Mesodermal cell (in vitro differentiated cells): ENCODE results near the gene DNAJC16.

Source experiments
- H3K27ac ChIP-seq: 2 replicates; pipeline ENCODE4 v1.7.0; 2013; ENCODE audit warnings: mild to moderate bottlenecking, low read depth, low read length, moderate library complexity; ENCODE audit not compliant: severe bottlenecking
- H3K36me3 ChIP-seq: 2 replicates; pipeline ENCODE4 v1.7.1; 2013; ENCODE audit warnings: mild to moderate bottlenecking, low read length, moderate library complexity; ENCODE audit not compliant: control insufficient read depth, insufficient read depth
- H3K4me1 ChIP-seq: one replicate; pipeline ENCODE4 v1.7.1; 2013; ENCODE audit warnings: mild to moderate bottlenecking, low read length; ENCODE audit not compliant: insufficient read depth, control insufficient read depth, poor library complexity, severe bottlenecking
- H3K4me3 ChIP-seq: 2 replicates; pipeline ENCODE4 v1.7.0; 2013; ENCODE audit warnings: low read length, control low read depth, mild to moderate bottlenecking; ENCODE audit not compliant: insufficient read depth, poor library complexity, severe bottlenecking; ENCODE audit errors: extremely low read depth
- H3K9me3 ChIP-seq: 2 replicates; pipeline ENCODE4 v1.7.1; 2013; ENCODE audit warnings: mild to moderate bottlenecking, low read length, moderate library complexity; ENCODE audit not compliant: control insufficient read depth
- WGBS, 2 experiments: methylation state at CpG; one replicate each; pipeline ENCODE4 v1.1.5; 2013; ENCODE audit warnings: missing lambda C conversion rate in 2 of 2; ENCODE audit not compliant: insufficient coverage in 2 of 2; 5-methylcytosine and 5-hydroxymethylcytosine counted together

Gene DNAJC16

DNA sequence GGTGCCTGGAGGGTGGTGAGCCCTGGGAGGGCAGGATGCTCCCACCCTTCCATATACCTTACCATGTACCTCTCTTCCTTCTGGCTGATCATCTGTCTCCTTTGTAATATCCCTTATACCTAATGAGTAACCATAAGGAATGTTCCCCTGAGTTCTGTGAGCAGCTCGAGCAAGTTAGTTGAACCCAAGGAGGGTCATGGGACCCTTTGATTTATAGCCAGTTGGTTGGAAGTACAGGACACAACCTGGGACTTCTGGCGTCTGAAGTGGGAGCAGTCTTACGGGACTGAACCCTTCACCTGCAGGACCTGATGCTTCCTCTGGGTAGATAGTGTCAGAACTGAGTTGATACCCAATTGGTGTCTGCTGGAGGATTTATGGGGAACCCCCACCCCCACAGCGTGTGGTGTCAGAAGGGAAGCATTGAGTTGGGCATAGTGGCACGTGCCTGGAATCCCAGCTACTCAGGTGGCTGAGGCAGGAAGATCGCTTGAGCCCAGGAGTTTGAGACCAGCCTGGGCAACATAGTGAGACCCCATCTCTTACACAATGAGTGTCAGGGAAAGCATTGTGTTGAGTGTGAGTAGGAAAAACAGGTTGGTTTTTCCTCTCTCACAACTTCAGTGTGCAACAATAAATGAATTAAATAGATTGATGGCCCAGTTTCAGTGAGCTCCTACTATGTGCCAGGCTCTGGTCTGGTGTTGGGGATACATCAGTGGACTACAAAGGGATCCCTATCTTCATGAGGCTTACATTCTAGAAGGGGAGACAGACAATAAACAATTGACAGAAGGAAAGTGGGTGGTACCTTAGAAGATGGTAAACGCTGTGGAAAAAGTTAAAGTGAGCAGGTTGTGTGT, 16.0 kb downstream of the DNAJC16 start:
- no peaks in the 10 kb centered on the region for H3K4me1 ChIP-seq
- no peaks in the 10 kb centered on the region for H3K9me3 ChIP-seq
- WGBS, 2 experiments = 91 to 93% methylated on average over 4 of the region's 7 CpGs
- H3K27ac ChIP-seq = no peak overlapping the region
- peaks cover 64% of the 10 kb centered on the region for H3K36me3 ChIP-seq
- no peak overlapping the region for H3K4me3 ChIP-seq

- peaks cover 70% of the 10 kb centered on the region for H3K36me3 ChIP-seq
- 99 to 100% methylated on average over 5 of the region's 5 CpGs for WGBS, 2 experiments
- no peak overlapping the region for H3K27ac ChIP-seq
- H3K9me3 ChIP-seq = no peaks in the 10 kb centered on the region
- no peak overlapping the region for H3K4me3 ChIP-seq
- no peaks in the 10 kb centered on the region for H3K4me1 ChIP-seq
Measured at GRCh38 chr1:15543251-15543588, 16.6 kb downstream of the DNAJC16 start.

- H3K27ac ChIP-seq = no peak overlapping the region
- H3K36me3 ChIP-seq = peaks cover 69% of the 10 kb centered on the region
- H3K9me3 ChIP-seq = no peaks in the 10 kb centered on the region
- H3K4me1 ChIP-seq = no peaks in the 10 kb centered on the region
- no peak overlapping the region for H3K4me3 ChIP-seq
- WGBS, 2 experiments = 92 to 95% methylated on average over 7 to 10 of the region's 12 CpGs
Measured at GRCh38 chr1:15543589-15544568, 17.2 kb downstream of the DNAJC16 start.

- Histone ChIP-seq H3K27ac (no peak overlapping the region), H3K36me3 (peaks cover 72% of the 10 kb centered on the region), H3K4me1 (no peaks in the 10 kb centered on the region), H3K9me3 (no peaks in the 10 kb centered on the region), H3K4me3 (no peak overlapping the region)
- WGBS, 2 experiments = no CpG with 5 or more reads among the region's 2 CpGs
Measured at GRCh38 chr1:15546641-15547040, 20.0 kb downstream of the DNAJC16 start.

GRCh38 chr1:15550573-15550972, 23.9 kb downstream of the DNAJC16 start:
- Histone ChIP-seq H3K4me3 (no peak overlapping the region), H3K27ac (no peak overlapping the region), H3K4me1 (no peaks in the 10 kb centered on the region), H3K9me3 (no peaks in the 10 kb centered on the region), H3K36me3 (peaks cover 50% of the 10 kb centered on the region)
- 90 to 100% methylated on average over 1 to 5 of the region's 6 CpGs for WGBS, 2 experiments

DNA sequence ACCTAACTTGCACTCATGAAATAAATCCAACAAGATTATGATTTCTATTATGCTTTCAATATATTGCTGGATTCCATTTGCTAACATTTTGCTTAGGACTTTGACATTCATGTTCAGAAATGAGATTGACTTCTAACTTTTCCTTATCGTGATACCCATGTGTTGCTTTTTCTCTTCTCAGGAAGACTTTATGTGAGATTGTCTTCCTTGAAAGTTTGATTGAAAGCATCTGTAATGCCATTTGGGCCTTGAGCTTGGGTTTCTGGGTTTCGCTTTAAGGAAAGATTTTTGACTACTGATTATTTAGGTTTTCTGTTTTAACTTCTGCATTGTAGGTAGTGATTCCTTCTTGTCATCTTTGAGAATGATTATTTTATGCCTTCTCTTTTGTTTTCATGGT, 30.4 kb downstream of the DNAJC16 start:
- 90 to 100% methylated on average over 1 to 2 of the region's 2 CpGs for WGBS, 2 experiments
- no peaks in the 10 kb centered on the region for H3K9me3 ChIP-seq
- no peak overlapping the region for H3K4me3 ChIP-seq
- peaks cover 31% of the 10 kb centered on the region for H3K36me3 ChIP-seq
- H3K4me1 ChIP-seq = no peaks in the 10 kb centered on the region
- no peak overlapping the region for H3K27ac ChIP-seq

DNA sequence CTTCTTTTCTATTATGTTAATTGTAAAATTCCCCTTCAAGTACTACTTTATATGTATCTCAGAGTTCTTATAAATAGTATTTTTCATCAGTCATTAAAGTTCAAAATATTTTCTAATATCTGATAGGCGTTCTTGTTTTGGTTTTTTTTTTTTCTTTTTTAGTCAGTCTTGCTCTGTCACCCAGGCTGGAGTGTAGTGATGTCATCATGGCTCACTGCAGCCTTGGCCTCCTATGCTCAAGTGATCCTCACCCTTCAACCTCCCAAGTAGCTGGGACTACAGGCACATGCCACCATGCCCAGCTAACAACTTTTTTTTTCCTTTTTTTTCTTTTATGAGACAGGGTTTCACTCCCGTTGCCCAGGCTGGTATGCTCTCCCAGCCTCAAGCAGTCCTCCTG, 30.9 kb downstream of the DNAJC16 start:
- H3K4me3 ChIP-seq = no peak overlapping the region
- H3K4me1 ChIP-seq = no peaks in the 10 kb centered on the region
- WGBS, 2 experiments = 75 to 100% methylated on average over 1 of the region's 2 CpGs
- H3K27ac ChIP-seq = no peak overlapping the region
- peaks cover 37% of the 10 kb centered on the region for H3K36me3 ChIP-seq
- no peaks in the 10 kb centered on the region for H3K9me3 ChIP-seq

- WGBS, 2 experiments = 90 to 100% methylated on average over 2 of the region's 4 CpGs
- H3K27ac ChIP-seq = no peak overlapping the region
- H3K36me3 ChIP-seq = peaks cover 45% of the 10 kb centered on the region
- H3K4me3 ChIP-seq = no peak overlapping the region
- no peaks in the 10 kb centered on the region for H3K9me3 ChIP-seq
- no peaks in the 10 kb centered on the region for H3K4me1 ChIP-seq
Measured at GRCh38 chr1:15558516-15558915, 31.9 kb downstream of the DNAJC16 start.

DNA sequence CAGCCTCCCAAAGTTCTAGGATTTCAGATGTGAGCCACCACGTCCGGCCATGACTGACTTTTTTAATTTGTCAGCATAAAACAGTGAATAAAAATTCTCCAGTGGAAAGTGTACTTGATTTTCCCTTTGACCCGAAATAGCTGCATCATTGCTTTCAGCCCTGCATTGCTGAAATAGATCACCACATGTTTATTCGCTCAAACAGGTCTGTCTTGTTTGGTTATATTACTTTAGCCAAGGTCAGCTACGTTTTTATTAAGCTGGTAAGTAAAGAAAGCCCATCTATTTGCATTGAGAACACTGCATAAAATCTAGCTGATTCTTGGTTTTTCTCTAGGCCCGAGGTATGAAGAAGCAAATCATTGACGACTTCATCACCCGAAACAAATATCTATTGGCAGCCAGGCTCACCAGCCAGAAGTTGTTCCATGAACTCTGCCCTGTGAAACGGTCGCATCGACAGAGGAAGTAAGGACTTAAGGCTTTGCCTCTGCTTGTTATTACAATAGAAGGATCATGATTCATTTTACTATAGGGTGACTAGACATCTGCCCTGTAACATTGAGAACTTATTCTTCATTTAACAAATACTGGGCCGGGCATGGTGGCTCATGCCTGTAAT, 32.7 kb downstream of the DNAJC16 start:
- 93 to 95% methylated on average over 6 to 11 of the region's 12 CpGs for WGBS, 2 experiments
- Histone ChIP-seq H3K36me3 (peaks cover 52% of the 10 kb centered on the region), H3K4me3 (no peak overlapping the region), H3K27ac (no peak overlapping the region), H3K9me3 (no peaks in the 10 kb centered on the region), H3K4me1 (no peaks in the 10 kb centered on the region)

DNA sequence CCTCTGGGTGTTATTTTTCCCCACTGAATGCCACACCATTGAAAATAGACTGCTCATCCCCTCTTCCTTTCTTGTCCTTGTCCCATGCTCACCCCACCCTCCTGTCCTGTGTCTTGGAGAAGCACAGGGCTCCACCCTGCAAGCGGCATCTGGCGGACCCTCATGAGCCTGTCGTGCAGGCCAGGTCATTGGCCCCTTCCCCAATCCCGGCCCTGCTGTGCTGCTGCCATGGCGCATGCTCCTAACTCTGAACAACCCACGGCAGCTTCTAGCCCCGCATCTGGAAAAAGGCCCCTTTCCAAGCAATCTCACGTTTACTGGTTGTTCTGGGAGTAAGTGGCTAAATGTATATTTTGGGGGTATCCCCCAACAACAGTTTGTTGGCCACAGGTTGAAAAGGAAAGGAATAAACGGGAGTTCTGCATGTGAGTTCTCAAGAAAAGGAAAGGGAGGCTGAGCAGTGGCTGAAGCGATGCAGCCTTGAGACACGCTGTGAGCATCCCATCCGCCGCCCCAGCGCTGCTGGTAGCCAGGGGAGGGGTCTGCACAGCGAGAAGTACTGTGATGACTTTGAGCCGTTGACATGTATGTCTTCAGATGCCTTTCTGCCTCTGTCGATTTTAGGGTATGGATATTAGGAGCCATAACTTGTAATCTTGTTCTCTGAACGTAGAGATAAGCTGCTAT, 41.9 kb downstream of the DNAJC16 start:
- no peaks in the 10 kb centered on the region for H3K4me1 ChIP-seq
- H3K36me3 ChIP-seq = peaks cover 71% of the 10 kb centered on the region
- no peak overlapping the region for H3K27ac ChIP-seq
- no peaks in the 10 kb centered on the region for H3K9me3 ChIP-seq
- 95 to 98% methylated on average over 13 of the region's 18 CpGs for WGBS, 2 experiments
- no peak overlapping the region for H3K4me3 ChIP-seq
